Stimulated activated naive CD4-positive, alpha-beta T cell (primary cell): Measurements from ENCODE around the gene SLC6A13.
"Not testable (repeated sequence)": the region's sequence is repeated elsewhere in the genome, so short reads cannot be mapped to it uniquely, and the experiment has no call there.

ENCODE experiments used
- DNase-seq, 6 experiments: peaks; one replicate each; lab custom pipeline; 2025; lab: John Stamatoyannopoulos, UW

The SLC6A13 gene

GRCh38 chr12:233615-233968, 29.0 kb downstream of the SLC6A13 start:
- DNase-seq: no peak

GRCh38 chr12:232731-233614, 29.7 kb downstream of the SLC6A13 start:
- no peak for DNase-seq

DNA sequence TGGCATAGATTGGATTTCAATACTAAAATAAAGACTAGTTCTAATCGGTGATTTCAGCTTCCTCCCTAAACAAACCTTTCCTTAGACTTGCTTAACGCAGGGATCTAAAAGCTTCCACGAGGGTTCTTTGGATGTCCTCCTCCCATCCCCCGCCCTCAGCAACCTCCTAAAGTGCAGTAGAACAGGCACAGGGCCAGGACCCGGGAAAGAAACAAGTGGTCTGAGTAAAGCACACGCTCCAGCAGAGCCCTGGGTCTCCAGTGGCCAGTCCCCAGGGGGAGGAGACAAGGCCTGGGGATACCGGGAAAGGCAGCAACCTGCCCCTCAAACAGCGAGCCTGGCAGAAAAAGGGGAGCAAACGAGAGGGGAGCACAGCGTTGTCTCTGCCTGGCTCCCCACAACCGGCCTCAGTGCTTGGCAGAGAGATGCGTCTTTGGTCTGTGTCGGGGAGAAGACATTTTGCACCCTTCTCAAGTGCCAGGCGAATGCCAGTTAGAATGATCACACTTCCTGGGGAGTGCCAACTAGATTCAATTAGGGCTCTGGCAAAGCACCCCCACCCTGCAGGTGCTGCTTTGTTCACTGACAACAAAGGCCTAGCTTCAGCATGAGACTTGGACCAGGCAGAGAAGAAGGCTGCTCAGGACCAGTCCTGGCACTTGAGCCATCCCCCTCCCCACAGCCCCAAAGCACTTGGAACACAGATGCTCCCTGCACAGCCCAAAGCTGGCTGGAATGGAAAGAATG, 31.5 kb downstream of the SLC6A13 start:
- DNase-seq: no peak

- no peak for DNase-seq
These were observed 33.0 kb downstream of the SLC6A13 start for GRCh38 chr12:229441-230191.

DNA sequence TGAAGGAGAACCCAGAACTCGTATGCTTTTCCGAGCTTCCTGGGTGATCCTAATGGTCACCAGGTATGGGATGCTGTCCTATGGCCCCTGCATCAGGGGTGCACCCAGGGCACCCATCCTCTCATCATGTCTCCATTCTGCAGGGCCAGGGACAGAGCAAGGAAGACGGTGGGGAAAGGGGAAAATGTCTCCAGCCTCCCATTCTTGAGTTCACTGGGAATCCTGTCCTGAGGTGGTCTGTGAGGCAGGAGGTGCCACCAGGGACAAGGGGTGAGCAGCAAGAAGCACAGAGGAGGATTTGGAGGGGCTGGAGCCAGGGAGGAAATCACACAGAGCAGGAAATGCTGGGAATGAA, 33.8 kb downstream of the SLC6A13 start:
- no peak for DNase-seq

- no peak for DNase-seq
These were observed 34.5 kb downstream of the SLC6A13 start for GRCh38 chr12:227923-228845.

DNA sequence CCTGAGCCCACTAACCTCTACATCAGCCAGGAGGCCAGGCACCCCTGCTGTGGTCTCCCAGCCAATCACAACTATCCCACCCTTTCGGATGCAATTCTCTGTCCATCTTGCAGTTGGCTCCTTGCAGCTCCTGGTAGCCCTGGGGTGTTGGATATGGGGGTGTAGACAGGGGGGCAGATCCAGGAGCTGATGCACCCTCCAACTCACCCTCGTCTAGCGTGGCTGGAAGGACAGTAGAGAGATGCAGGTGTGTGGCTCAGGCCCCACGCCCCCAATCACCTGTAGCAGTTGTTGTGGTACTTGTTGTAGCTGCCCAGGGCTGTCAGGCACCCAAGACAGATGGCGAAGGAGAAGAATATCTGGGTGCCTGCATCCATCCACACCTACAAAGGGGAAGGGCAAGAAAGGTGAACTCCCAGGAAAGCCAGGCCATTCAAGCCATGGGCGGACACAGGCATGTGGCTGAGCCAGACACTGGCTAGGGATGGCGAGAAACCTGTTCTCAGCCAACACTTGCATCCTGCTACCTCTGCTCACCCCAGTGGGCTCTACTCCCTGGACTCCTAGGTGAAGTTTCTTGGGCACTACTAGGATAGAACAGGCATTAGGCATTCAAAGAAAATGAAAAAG, 35.2 kb downstream of the SLC6A13 start:
- DNase-seq: no peak

GRCh38 chr12:226401-226800, 36.2 kb downstream of the SLC6A13 start:
- no peak for DNase-seq

DNA sequence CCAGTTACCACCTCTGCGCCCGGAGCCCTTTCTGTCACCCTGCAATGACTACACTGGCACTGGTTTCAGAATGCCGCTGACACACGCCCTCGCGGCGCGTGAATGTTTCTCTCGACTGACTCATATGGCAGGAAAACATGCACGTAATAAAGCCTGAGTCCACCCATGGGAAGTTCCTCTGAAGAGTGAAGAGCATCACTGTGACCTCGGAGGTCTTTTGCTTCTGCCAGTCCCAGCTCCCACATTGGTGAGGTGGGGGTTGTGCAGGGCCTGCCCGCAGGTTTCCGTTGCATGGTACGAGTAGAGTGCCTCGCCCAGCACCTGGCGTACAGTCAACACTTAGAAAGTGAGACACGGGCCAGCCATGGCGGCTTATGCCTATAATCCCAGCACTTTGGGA, 37.6 kb downstream of the SLC6A13 start:
- no peak for DNase-seq

GRCh38 chr12:224330-224729, 38.3 kb downstream of the SLC6A13 start:
- no peak for DNase-seq

DNA sequence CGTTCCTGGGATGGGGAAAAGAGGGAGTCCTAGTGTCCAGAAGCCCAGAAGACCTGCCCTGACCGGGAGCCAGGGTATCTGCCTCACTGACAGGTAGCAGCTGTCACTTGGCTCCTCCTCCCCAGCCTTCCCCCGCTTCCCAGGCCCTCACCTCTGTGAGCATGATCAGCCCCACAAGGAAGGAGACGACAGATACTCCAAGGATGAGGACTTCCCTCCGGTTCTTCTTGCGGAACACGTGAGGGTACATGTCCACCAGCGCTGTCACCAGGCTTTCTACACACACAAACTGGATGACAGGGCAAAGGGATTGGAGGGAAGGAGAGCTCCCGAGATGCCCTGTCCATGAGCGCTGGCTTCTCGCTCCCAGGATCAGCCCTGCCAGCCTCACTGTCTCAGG, 38.8 kb downstream of the SLC6A13 start:
- DNase-seq: no peak

GRCh38 chr12:221736-222135, 40.9 kb downstream of the SLC6A13 start:
- no peak for DNase-seq

- DNase-seq: no peak
These were observed 41.6 kb downstream of the SLC6A13 start for GRCh38 chr12:220946-221550.

GRCh38 chr12:220491-220890, 42.1 kb downstream of the SLC6A13 start:
- DNase-seq: no peak

DNA sequence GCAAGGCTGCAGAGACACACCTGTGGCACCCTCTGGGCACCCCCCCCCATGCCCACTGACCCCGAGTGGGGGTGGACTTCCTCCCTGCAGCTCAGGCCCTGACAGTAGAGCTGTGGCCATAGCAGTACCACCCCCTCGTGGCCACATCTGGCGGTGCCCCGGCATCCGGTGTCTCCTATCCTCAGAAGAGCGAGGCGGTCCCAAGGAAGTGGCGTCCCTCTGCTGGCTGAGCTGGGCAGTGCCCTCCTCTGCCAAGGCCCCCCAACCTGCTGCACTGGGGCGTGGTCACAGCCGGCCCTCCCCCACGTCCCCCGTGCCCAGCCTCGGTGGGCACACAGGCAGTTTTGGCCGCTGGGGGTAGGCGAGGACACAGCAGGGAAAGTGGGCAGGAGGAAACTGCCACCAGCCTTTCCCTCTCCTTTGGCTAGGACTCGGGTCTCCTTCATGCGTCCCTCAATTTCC, 42.7 kb downstream of the SLC6A13 start:
- peak in 1 of 6 experiments; percentile 18 for DNase-seq

DNA sequence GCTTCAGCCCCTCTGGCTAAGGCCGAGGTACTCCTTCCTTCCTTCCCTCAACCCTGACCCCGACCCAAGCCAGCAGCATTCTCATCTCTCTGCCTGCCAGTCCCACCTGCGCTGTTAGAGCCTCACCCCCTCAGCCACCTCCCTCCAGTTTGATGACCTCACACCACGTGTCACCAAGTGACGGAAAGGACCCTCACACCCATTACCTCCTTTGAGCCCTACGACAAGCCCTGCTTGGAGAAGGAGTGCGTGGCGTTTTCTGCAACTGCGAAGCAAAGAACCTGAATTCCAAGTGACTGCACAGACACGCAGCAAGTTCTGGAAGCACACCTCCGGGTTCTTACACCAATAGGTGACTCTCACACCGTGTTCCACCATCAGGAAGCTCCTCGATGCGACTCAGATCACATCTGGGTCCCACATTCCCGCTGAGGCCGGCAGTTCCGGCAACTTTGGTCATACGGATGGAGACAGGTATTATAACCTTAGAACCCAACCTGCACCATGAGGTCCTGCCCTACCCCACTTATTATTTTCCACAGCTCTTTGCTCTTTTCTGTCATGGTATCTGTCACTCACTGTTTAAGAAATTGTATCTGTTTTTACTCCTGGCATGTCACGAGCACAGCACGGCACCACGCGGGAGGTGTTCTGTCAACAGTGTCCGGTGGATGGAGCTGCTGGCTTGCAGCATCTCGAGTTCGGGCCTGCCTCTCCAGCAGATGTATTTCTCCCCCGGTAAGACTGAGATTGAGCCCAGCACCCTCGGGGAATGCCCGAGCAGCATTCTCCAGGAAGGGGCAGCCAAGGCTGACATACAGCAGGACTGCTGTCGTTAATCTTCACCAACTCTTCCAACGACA, 43.7 kb downstream of the SLC6A13 start:
- DNase-seq: no peak

GRCh38 chr12:218221-218620, 44.4 kb downstream of the SLC6A13 start:
- no peak for DNase-seq

GRCh38 chr12:217029-217428, 45.6 kb downstream of the SLC6A13 start:
- DNase-seq: not testable (repeated sequence)

- no peak for DNase-seq
These were observed 47.5 kb downstream of the SLC6A13 start for GRCh38 chr12:215116-215515.
